Thoracic aorta (tissue), 2 donors: ENCODE results near the gene TACC3. TPM values are rescaled to one million over a fixed set of nuclear protein-coding genes. Genes with fewer than 3 reads are reported as not detected.
"Not testable (repeated sequence)": the region's sequence is repeated elsewhere in the genome, so short reads cannot be mapped to it uniquely, and the experiment has no call there.

Source experiments
- ATAC-seq: fragments of 150-250 bp; one replicate; pipeline ENCODE4 v1.8.0; 2017; ENCODE audit warnings: low read depth; ENCODE audit not compliant: insufficient number of reproducible peaks, low FRiP score
- DNase-seq: peaks from one replicate; pipeline ENCODE4 v3.0.0-alpha.2; 2020; ENCODE audit warnings: low spot score
- H3K27ac ChIP-seq, 2 donors: fragments of 200-600 bp; sonication (generic); 1 replicate in 1 of 2; 2 replicates in 1 of 2; pipeline ENCODE4 v1.5.1; 2016; ENCODE audit warnings: mild to moderate bottlenecking in 2 of 2, moderate library complexity in 2 of 2
- H3K27me3 ChIP-seq: fragments of 200-600 bp; sonication (generic); replicated peaks from 2 replicates; pipeline ENCODE4 v1.6.0; 2016; ENCODE audit warnings: mild to moderate bottlenecking; ENCODE audit not compliant: insufficient read depth
- H3K36me3 ChIP-seq: fragments of 200-600 bp; sonication (generic); one replicate; pipeline ENCODE4 v1.5.1; 2016
- H3K4me1 ChIP-seq, 2 donors: fragments of 200-600 bp; sonication (generic); 1 replicate in 1 of 2; 2 replicates in 1 of 2; pipeline versions ENCODE4 v1.5.1 to v1.6.0; 2016; ENCODE audit warnings: low read depth in 2 of 2, mild to moderate bottlenecking in 1 of 2; ENCODE audit not compliant: control insufficient read depth in 1 of 2
- H3K4me3 ChIP-seq: fragments of 200-600 bp; sonication (generic); 2 replicates; pipeline ENCODE4 v1.5.1; 2016; ENCODE audit warnings: mild to moderate bottlenecking
- H3K9me3 ChIP-seq: fragments of 200-600 bp; sonication (generic); 2 replicates; pipeline ENCODE4 v1.5.1; 2016
- CTCF ChIP-seq: fragments of 200-600 bp; sonication (generic); IDR thresholded peaks from one replicate; pipeline ENCODE4 v1.5.1; 2019; ENCODE audit warnings: antibody characterized with exemption
- total RNA-seq, 2 donors: library from RNA; depleted of rRNA; stranded (reverse); fragments of >200 nt; gene quantifications; one replicate each; pipeline versions ENCODE4 v1.1.0 to v1.2.3, GENCODE V29; 2016

Gene TACC3
- total RNA-seq, 2 donors from 2014 or later: 6.2 to 24.5 TPM

- DNase-seq: no peak
- H3K36me3 ChIP-seq: peaks cover 41% of the 10 kb centered on the region
- no peaks in the 10 kb centered on the region for H3K4me1 ChIP-seq
- H3K9me3 ChIP-seq: no peaks in the 10 kb centered on the region
- H3K27ac ChIP-seq: no peak overlapping the region
- no peak overlapping the region for H3K4me3 ChIP-seq
- ATAC-seq: no peak
- no peaks in the 10 kb centered on the region for H3K27me3 ChIP-seq
- no peak for TF ChIP-seq CTCF
These were observed 29.5 kb upstream of the TACC3 start for GRCh38 chr4:1691737-1692373.

- H3K27me3 ChIP-seq: no peaks in the 10 kb centered on the region
- no peaks in the 10 kb centered on the region for H3K9me3 ChIP-seq
- TF ChIP-seq CTCF: peak; percentile 90
- no peak overlapping the region for H3K27ac ChIP-seq
- no peaks in the 10 kb centered on the region for H3K4me1 ChIP-seq
- no peak overlapping the region for H3K4me3 ChIP-seq
- ATAC-seq (no peak), DNase-seq (no peak)
- peaks cover 41% of the 10 kb centered on the region for H3K36me3 ChIP-seq
These were observed 28.0 kb upstream of the TACC3 start for GRCh38 chr4:1693131-1693896.

- ATAC-seq: no peak
- H3K4me1 ChIP-seq: no peaks in the 10 kb centered on the region
- H3K9me3 ChIP-seq: no peaks in the 10 kb centered on the region
- TF ChIP-seq CTCF: no peak
- peaks cover 43% of the 10 kb centered on the region for H3K36me3 ChIP-seq
- H3K4me3 ChIP-seq: no peak overlapping the region
- no peaks in the 10 kb centered on the region for H3K27me3 ChIP-seq
- no peak overlapping the region for H3K27ac ChIP-seq
- no peak for DNase-seq
These were observed 25.4 kb upstream of the TACC3 start for GRCh38 chr4:1695913-1696312.

- not testable (repeated sequence) for H3K4me1 ChIP-seq, H3K27me3 ChIP-seq, H3K27ac ChIP-seq, H3K4me3 ChIP-seq, ATAC-seq, H3K36me3 ChIP-seq, H3K9me3 ChIP-seq, DNase-seq
These were observed 19.6 kb upstream of the TACC3 start for GRCh38 chr4:1701671-1702070.

- H3K4me3 ChIP-seq: no peak overlapping the region
- TF ChIP-seq CTCF: no peak
These were observed 17.5 kb upstream of the TACC3 start for GRCh38 chr4:1703867-1704266.

More at GRCh38 chr4:1703867-1704266, 17.5 kb upstream of the TACC3 start:
- ATAC-seq: no peak
- Histone ChIP-seq H3K4me1 (no peaks in the 10 kb centered on the region), H3K9me3 (no peaks in the 10 kb centered on the region), H3K27ac (no peak overlapping the region), H3K27me3 (no peaks in the 10 kb centered on the region), H3K36me3 (peaks cover 2% of the 10 kb centered on the region)
- no peak for DNase-seq
